ENCODE results near the gene TMEM165. TPM values are rescaled to one million over a fixed set of nuclear protein-coding genes. Genes with fewer than 3 reads are reported as not detected.
A peak's percentile ranks its signal among the peaks of the same experiment; 100 is the strongest.

TMEM165 gene
- total and polyA plus RNA-seq, 8 donors: 82.4 to 201 (median 101) TPM

- intact Hi-C loops (cut with DNase I): no loop called here
Observed at GRCh38 chr4:55446578-55446922, 50.8 kb downstream of the TMEM165 start.

DNA sequence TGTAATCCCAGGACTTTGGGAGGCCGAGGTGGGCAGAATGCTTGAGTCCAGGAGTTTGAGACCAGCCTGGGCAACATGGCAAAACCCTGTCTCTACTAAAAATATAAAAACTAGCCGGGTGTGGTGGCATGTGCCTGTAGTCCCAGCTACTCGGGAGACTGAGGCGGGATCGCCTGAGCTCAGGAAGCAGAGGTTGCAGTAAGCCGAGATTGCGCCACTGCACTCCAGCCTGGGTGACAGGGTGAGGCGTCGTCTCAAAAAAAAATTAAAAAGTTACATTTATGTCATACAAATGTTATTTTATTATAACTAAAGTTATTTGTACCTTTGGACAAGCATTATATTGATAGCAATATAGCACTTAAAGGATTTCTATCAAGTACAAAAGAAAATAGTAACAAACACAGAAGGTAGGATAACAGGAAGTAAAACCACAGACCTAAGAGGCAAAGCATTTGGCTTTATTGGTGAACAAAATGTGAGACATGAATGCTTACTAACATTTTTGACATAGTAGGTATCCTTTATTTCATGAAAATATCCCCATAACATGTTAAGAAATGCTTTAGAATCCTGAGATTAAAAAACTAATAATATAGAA lies 51.5 kb downstream of the TMEM165 start:
- TF ChIP-seq, protein P1, sequence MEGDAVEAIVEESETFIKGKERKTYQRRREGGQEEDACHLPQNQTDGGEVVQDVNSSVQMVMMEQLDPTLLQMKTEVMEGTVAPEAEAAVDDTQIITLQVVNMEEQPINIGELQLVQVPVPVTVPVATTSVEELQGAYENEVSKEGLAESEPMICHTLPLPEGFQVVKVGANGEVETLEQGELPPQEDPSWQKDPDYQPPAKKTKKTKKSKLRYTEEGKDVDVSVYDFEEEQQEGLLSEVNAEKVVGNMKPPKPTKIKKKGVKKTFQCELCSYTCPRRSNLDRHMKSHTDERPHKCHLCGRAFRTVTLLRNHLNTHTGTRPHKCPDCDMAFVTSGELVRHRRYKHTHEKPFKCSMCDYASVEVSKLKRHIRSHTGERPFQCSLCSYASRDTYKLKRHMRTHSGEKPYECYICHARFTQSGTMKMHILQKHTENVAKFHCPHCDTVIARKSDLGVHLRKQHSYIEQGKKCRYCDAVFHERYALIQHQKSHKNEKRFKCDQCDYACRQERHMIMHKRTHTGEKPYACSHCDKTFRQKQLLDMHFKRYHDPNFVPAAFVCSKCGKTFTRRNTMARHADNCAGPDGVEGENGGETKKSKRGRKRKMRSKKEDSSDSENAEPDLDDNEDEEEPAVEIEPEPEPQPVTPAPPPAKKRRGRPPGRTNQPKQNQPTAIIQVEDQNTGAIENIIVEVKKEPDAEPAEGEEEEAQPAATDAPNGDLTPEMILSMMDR (IDR thresholded peaks at IDR 0.05): no peak
- intact Hi-C loops (cut with DNase I): no loop called here
- no peaks in the 10 kb centered on the region for H3K4me1 ChIP-seq
- no peak overlapping the region for H3K27ac ChIP-seq
- DNase-seq (no peak), ATAC-seq (no peak)
- no peak overlapping the region for H3K4me3 ChIP-seq
- H3K36me3 ChIP-seq: peaks cover 0 to 52% of the 10 kb centered on the region in 2 donors
- no peaks in the 10 kb centered on the region for H3K9me3 ChIP-seq
- no peaks in the 10 kb centered on the region for H3K27me3 ChIP-seq

More at GRCh38 chr4:55446578-55446922, 50.8 kb downstream of the TMEM165 start:
- TF ChIP-seq, protein P1 (IDR thresholded peaks at IDR 0.05): no peak
- ATAC-seq: no peak
- H3K36me3 ChIP-seq: peaks cover 0 to 51% of the 10 kb centered on the region in 2 donors
- H3K4me1 ChIP-seq: no peaks in the 10 kb centered on the region
- no peaks in the 10 kb centered on the region for H3K9me3 ChIP-seq
- no peak overlapping the region for H3K4me3 ChIP-seq
- no peak for DNase-seq
- H3K27ac ChIP-seq: no peak overlapping the region
- no peaks in the 10 kb centered on the region for H3K27me3 ChIP-seq

DNA sequence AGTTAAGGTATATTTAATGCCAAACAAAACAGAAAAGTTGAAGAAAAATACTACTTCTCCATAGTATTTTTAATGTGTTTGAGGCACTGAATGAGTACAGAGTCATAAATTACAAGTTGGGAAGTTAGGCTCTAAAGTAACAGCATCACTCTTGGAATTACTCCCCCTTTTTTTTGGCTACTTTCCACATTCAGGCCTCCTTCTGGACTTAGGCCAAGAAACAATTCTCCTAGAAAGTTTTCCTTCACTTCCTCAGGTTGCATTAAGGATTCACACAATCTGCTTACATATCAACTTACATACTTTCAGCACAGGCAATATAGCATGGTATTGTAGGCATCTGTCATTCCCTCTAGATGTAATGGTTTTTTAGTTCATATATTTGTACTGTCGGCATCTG lies 52.1 kb downstream of the TMEM165 start:
- intact Hi-C loops (cut with DNase I): no loop called here
- H3K36me3 ChIP-seq: peaks cover 0 to 51% of the 10 kb centered on the region in 2 donors
- no peaks in the 10 kb centered on the region for H3K4me1 ChIP-seq
- H3K4me3 ChIP-seq: no peak overlapping the region
- DNase-seq (peak in 2 of 4 donors; percentile 8 to 13), ATAC-seq (no peak)
- H3K27ac ChIP-seq: no peak overlapping the region
- no peaks in the 10 kb centered on the region for H3K27me3 ChIP-seq
- no peaks in the 10 kb centered on the region for H3K9me3 ChIP-seq
- TF ChIP-seq, protein P1 (IDR thresholded peaks at IDR 0.05): no peak

GRCh38 chr4:55450566-55450965 lies 54.8 kb downstream of the TMEM165 start:
- Histone ChIP-seq H3K4me3 (no peak overlapping the region), H3K36me3 (peaks cover 0 to 39% of the 10 kb centered on the region in 2 donors), H3K27ac (no peak overlapping the region), H3K4me1 (no peaks in the 10 kb centered on the region), H3K27me3 (no peaks in the 10 kb centered on the region), H3K9me3 (no peaks in the 10 kb centered on the region)
- TF ChIP-seq, protein P1 (IDR thresholded peaks at IDR 0.05): no peak
- DNase-seq: no peak
- intact Hi-C loops (cut with DNase I): no loop called here
- ATAC-seq: no peak

DNA sequence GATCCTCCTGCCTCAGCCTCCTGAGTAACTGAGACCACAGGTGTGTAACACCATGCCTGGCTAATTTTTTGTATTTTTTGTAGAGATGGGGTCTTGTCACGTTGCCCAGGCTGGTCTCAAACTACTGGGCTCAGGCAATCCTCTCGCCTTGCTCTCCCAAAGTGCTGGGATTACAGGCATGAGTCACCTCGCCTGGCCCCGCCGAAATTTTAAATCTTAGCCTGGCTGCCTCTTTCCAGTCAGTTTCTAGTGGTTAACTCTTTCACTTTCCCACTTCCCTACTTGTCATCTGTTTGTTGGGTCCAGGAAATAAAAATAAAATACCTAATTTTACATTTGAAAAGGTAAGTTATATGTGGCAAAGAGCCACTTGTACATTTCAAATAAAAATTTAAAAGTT lies 62.4 kb downstream of the TMEM165 start:
- TF ChIP-seq, protein P1 (IDR thresholded peaks at IDR 0.05): no peak
- Histone ChIP-seq H3K9me3 (no peaks in the 10 kb centered on the region), H3K27me3 (no peaks in the 10 kb centered on the region), H3K4me3 (no peak overlapping the region), H3K27ac (no peak overlapping the region), H3K4me1 (no peaks in the 10 kb centered on the region), H3K36me3 (no peaks in the 10 kb centered on the region)
- DNase-seq (no peak), ATAC-seq (no peak)
- intact Hi-C loops (cut with DNase I): no loop called here

All from left lung (tissue), 10 donors.